K562 (cell line): Measurements from ENCODE around the gene ATP5F1D. TPM values are rescaled to one million over a fixed set of nuclear protein-coding genes. Genes with fewer than 3 reads are reported as not detected.
A peak's percentile ranks its signal among the peaks of the same experiment; 100 is the strongest.

ENCODE experiments used
- ATAC-seq: fragments of 200-7000 bp; cut with Tn5 transposase; 3 replicates; pipeline ENCODE4 v1.9.1; 2020; ENCODE audit warnings: moderate library complexity
- BruUV-seq: library from RNA; stranded (reverse); fragments of 400-500 nt; replicated peaks from 2 replicates; lab custom pipeline; 2021; lab: Mats Ljungman, UMichigan
- CTCF ChIA-PET: fragments of 300-600 bp; formaldehyde crosslinking; extraction: SDS; loops from one replicate; lab custom pipeline; 2021; ENCODE audit warnings: low intra/inter-chr PET ratio; lab: Yijun Ruan, JAX
- POLR2A ChIA-PET: fragments of 300-600, 350-650 bp; sonication (Branson Sonifier 250); formaldehyde crosslinking; extraction: SDS; loops from one replicate; lab custom pipeline; 2021; ENCODE audit warnings: antibody characterized with exemption, inconsistent platforms; lab: Yijun Ruan, JAX
- DNase-seq, 4 experiments: peaks; one replicate each; pipeline versions ENCODE4 v3.0.0 to v3.0.0-alpha.2; 2011 to 2018; ENCODE audit warnings: low spot score in 3 of 4, mixed read lengths in 3 of 4; ENCODE audit errors: extremely low read depth in 1 of 4
- FAIRE-seq: peaks from 2 replicates; lab custom pipeline; 2011; peaks lifted over from hg19 to GRCh38; lab: Jason Lieb, UNC
- H2AFZ ChIP-seq: 2 replicates; pipeline ENCODE4 v1.6.0; 2011; ENCODE audit warnings: low read depth, low read length, control low read depth, inconsistent platforms
- H3K27ac ChIP-seq: fragments of 200-600 bp; 3 replicates; pipeline ENCODE4 v1.8.0; 2011; ENCODE audit warnings: low read depth, mild to moderate bottlenecking, control low read depth, inconsistent platforms, low read length, moderate library complexity, mixed read lengths; ENCODE audit errors: extremely low read depth
- H3K27me3 ChIP-seq, 2 experiments: fragments of 300-600 bp in 1 of 2; 2 replicates in 1 of 2; 3 replicates in 1 of 2; pipeline versions ENCODE4 v1.6.0 to v1.8.0; 2011; ENCODE audit warnings: inconsistent platforms in 2 of 2, low read length in 2 of 2, mild to moderate bottlenecking in 1 of 2, mixed read lengths in 1 of 2, moderate library complexity in 1 of 2; ENCODE audit not compliant: control insufficient read depth in 2 of 2, insufficient read depth in 2 of 2
- H3K36me3 ChIP-seq: fragments of 300-600 bp; 3 replicates; pipeline ENCODE4 v1.8.0; 2011; ENCODE audit warnings: mild to moderate bottlenecking, low read length, inconsistent platforms; ENCODE audit not compliant: control insufficient read depth, insufficient read depth
- H3K4me1 ChIP-seq, 2 experiments: fragments of 200-600 bp in 1 of 2; replicated peaks in 1 of 2; 2 replicates in 1 of 2; 3 replicates in 1 of 2; pipeline versions ENCODE4 v1.5.1 to v1.8.0; 2011; ENCODE audit warnings: inconsistent platforms in 2 of 2, low read length in 2 of 2, mild to moderate bottlenecking in 1 of 2, mixed read lengths in 1 of 2, moderate library complexity in 1 of 2; ENCODE audit not compliant: control insufficient read depth in 2 of 2, insufficient read depth in 2 of 2
- H3K4me2 ChIP-seq: 2 replicates; pipeline ENCODE4 v1.6.1; 2011; ENCODE audit warnings: low read length, control low read depth, inconsistent platforms, mixed read lengths; ENCODE audit not compliant: insufficient read depth
- H3K4me3 ChIP-seq: fragments of 200-600 bp; sonication (generic), shearing (Covaris generic); 2 replicates; pipeline ENCODE4 v1.5.1; 2016; ENCODE audit warnings: control low read depth, inconsistent platforms
- H3K79me2 ChIP-seq: fragments of 200-600 bp; 3 replicates; pipeline ENCODE4 v1.8.0; 2011; ENCODE audit warnings: low read length, inconsistent platforms; ENCODE audit not compliant: control insufficient read depth, insufficient read depth
- H3K9ac ChIP-seq, 2 experiments: 2 replicates each; pipeline versions ENCODE4 v1.6.0 to v1.6.1; 2011; ENCODE audit warnings: low read depth in 2 of 2, low read length in 2 of 2, control low read depth in 1 of 2, inconsistent platforms in 1 of 2, mild to moderate bottlenecking in 1 of 2, mixed read lengths in 1 of 2; ENCODE audit not compliant: insufficient read depth in 1 of 2
- H3K9me1 ChIP-seq: one replicate; pipeline ENCODE4 v1.6.0; 2011; ENCODE audit warnings: inconsistent platforms, mild to moderate bottlenecking, low read length, moderate library complexity; ENCODE audit not compliant: control insufficient read depth, insufficient read depth
- H3K9me3 ChIP-seq: replicated peaks from 2 replicates; pipeline ENCODE4 v1.5.1; 2011; ENCODE audit warnings: low read depth, low read length, inconsistent platforms; ENCODE audit not compliant: control insufficient read depth, insufficient read depth
- H4K20me1 ChIP-seq: replicated peaks from 2 replicates; pipeline ENCODE4 v1.6.1; 2011; ENCODE audit warnings: low read length, inconsistent platforms, mixed read lengths; ENCODE audit not compliant: control insufficient read depth, insufficient read depth
- CBFA2T2 ChIP-seq: fragments of 450-650 bp; conservative IDR thresholded peaks from 2 replicates; pipeline ENCODE4 v1.6.1; 2017; ENCODE audit warnings: mild to moderate bottlenecking
- ETV6 ChIP-seq, 3 experiments: fragments of 150-350 bp in 1 of 3; sonication (generic) in 1 of 3; formaldehyde crosslinking in 1 of 3; IDR thresholded peaks; 2 replicates each; pipeline versions ENCODE4 v1.6.1 to v1.8.0; 2014 to 2022; ENCODE audit warnings: borderline replicate concordance in 2 of 3, low read depth in 2 of 3, antibody characterized with exemption in 1 of 3, low read length in 1 of 3, mild to moderate bottlenecking in 1 of 3, missing genetic modification reagents in 1 of 3
- GATAD2B ChIP-seq: fragments of 450-650 bp; IDR thresholded peaks from 2 replicates; pipeline ENCODE4 v1.6.1; 2017; ENCODE audit warnings: mild to moderate bottlenecking, borderline replicate concordance
- GTF2F1 ChIP-seq: IDR thresholded peaks from 2 replicates; pipeline ENCODE4 v1.6.1; 2011; ENCODE audit warnings: low read depth, low read length, improper control_type of control experiment
- MEF2A ChIP-seq: IDR thresholded peaks from 2 replicates; pipeline ENCODE4 v1.6.1; 2011; ENCODE audit warnings: low read depth, mild to moderate bottlenecking, low read length, moderate library complexity; ENCODE audit not compliant: control insufficient read depth
- PRMT5 ChIP-seq: sonication (generic); formaldehyde crosslinking; IDR thresholded peaks from 2 replicates; pipeline ENCODE4 v1.5.0; 2020; ENCODE audit warnings: missing genetic modification reagents
- SAP30 ChIP-seq: fragments of 200-600 bp; sonication (generic); IDR thresholded peaks from 2 replicates; pipeline ENCODE4 v1.6.1; 2012; ENCODE audit warnings: borderline replicate concordance, low read depth, mild to moderate bottlenecking, moderate library complexity, low read length, control low read depth, inconsistent platforms; ENCODE audit not compliant: insufficient read depth, poor library complexity, severe bottlenecking
- SMARCE1 ChIP-seq: fragments of 450-650 bp; IDR thresholded peaks from 2 replicates; pipeline ENCODE4 v1.7.1; 2016; ENCODE audit warnings: mild to moderate bottlenecking
- SRSF9 ChIP-seq: fragments of 200-400 bp; formaldehyde crosslinking; IDR thresholded peaks from 2 replicates; pipeline ENCODE4 v1.6.1; 2017; ENCODE audit warnings: low read depth, low read length, borderline replicate concordance
- U2AF1 ChIP-seq: fragments of 200-400 bp; formaldehyde crosslinking; optimal IDR thresholded peaks from 2 replicates; pipeline ENCODE3; 2017; ENCODE audit warnings: mild to moderate bottlenecking, low read depth, low read length, moderate library complexity
- ZNF140 ChIP-seq: fragments of 250-450 bp; sonication (Bioruptor Pico); IDR thresholded peaks from 2 replicates; pipeline ENCODE4 v1.8.0; 2021; ENCODE audit warnings: moderate library complexity, mild to moderate bottlenecking, inconsistent platforms
- WGBS: fragments of 100-300 bp; shearing (Covaris generic); methylation state at CpG from one replicate; pipeline ENCODE4 v1.1.6; 2016; ENCODE audit warnings: low coverage, mixed read lengths; ENCODE audit not compliant: insufficient coverage; ENCODE audit errors: missing lambda C conversion rate; 5-methylcytosine and 5-hydroxymethylcytosine counted together
- in situ Hi-C: fragments of 300-500 bp; cut with MboI; formaldehyde crosslinking; loops from 4 replicates; pipeline ENCODE4 v1.15.0; 2018; ENCODE audit warnings: inconsistent platforms, mixed read lengths
- intact Hi-C: fragments of 100-400 bp; cut with micrococcal nuclease; formaldehyde crosslinking; loops from 2 replicates; pipeline ENCODE4 v1.14.2; 2022
- polyA plus RNA-seq, 8 experiments: library from polyadenylated mRNA; depleted of rRNA in 4 of 8; stranded (reverse) in 5 of 8; unstranded in 3 of 8; fragments of >200 nt; fragmentation: Nextera tagmentation in 2 of 8; fragmentation: Illumina TruSeq in 1 of 8; extraction: Ambion mirVana in 2 of 8; extraction: Trizol in 1 of 8; gene quantifications; 2 replicates each; pipeline versions ENCODE4 v1.2.1 to v1.2.3, GENCODE V29; 2011 to 2014; ENCODE audit warnings: inconsistent platforms in 1 of 8, missing spikeins in 1 of 8
- total RNA-seq, 7 experiments: library from RNA; depleted of rRNA in 6 of 7; stranded (reverse); fragments of >200 nt in 6 of 7; fragmentation: Illumina TruSeq in 2 of 7; extraction: Trizol in 2 of 7; gene quantifications; 2 replicates each; pipeline versions ENCODE4 v1.2.1 to v1.2.3, GENCODE V29; 2011 to 2021; ENCODE audit warnings: low replicate concordance in 1 of 7
- TF ChIP-seq, protein P1 (sequence below), 2 experiments: fragments of 450-650 bp; IDR thresholded peaks; 2 replicates each; pipeline ENCODE4 v1.6.1; 2018; ENCODE audit warnings: mild to moderate bottlenecking in 2 of 2, low read depth in 1 of 2; ENCODE audit not compliant: partially characterized antibody in 2 of 2

Gene ATP5F1D
- total and polyA plus RNA-seq, 9 of the 15 experiments (the other 6 are each of a cell fraction or from before 2014, with no cell fraction given), result 3.9 to 409 (median 36.8) TPM

DNA sequence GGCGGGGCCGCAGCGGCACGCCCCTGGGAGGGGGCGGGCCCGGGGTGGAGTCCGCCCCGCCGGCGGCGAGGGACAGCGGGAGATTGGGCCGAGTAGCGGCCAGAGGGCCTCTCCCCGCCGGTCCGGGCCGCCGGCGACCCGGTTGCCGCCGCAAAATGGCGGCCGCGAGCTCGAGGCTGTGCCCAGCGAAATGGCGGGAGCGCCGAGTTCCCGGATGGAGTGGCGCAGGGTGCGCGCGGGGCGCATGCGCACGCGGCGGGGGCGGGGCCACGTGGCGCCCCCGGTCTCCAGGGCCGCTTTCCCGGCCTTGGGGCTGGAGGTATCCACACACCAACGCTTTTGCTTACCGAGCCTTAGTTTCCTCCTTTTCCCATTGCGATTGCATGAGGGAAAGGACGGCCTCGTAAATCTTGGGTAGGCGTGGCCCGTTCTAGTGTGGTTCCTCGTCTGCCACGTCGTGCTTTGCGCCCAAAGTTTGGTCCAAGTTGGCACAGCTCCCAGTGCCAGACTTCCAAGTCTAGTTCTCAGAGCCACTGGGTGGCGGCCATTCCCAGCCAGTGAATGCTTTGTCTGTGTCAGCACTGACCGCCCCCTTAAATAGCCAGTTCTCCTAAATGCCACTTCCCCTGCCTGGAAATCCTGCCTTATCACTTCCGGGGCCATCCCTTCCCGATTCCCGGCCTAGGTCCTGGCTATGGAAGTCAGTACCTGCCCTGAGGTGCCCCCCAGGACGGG is 28.1 kb downstream of the ATP5F1D start (continued):
- TF ChIP-seq ZNF140, result no peak

DNA sequence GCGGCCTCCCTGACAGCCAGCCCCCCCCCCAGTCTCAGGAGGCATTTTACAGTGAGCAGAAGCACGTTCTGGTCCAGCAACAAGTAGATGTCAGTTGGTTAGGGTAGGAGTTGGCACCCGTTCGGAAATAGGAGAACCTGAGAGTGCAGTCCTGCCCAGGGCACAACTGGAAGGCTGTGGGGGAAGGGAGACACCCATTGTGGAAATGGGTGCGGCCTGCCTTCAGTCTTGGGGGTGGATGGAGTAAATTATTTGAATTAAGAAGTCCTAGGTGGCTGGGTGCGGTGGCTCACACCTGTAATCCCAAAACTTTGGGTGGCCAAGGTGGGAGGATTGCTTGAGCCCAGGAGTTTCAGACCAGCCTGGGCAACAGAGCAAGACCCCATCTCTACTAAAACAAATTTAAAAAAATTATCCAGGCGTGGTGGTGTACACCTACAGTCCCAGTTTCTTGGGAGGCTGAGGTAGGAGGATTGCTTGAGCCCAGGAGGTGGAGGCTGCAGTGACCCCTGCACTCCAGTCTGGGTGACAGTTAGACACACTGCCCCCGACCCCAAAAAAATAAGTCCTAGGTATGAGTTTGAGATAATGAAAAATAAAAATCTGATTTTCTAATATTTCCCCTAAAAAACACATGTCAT is 28.8 kb downstream of the ATP5F1D start:
- no peaks in the 10 kb centered on the region for H3K9me3 ChIP-seq
- under 1% methylated on average over 8 of the region's 8 CpGs for WGBS
- no peak for ATAC-seq
- peak overlapping the region; percentile 68 for H3K4me3 ChIP-seq
- intact Hi-C loops, result loop anchor here (10.0 kb wide), 1 partner anchor 174 kb away; no protein-coding TSS in a partner anchor
- peak overlapping the region; percentile 93 for H3K4me2 ChIP-seq
- H4K20me1 ChIP-seq, result peaks cover 26% of the 10 kb centered on the region
- no TSS peak for BruUV-seq
- peak in 1 of 4 experiments; percentile 28 for DNase-seq
- peaks cover 53% of the 10 kb centered on the region for H3K36me3 ChIP-seq
- H3K9ac ChIP-seq, result peak overlapping the region; percentile 90 to 99
- peaks cover 64% of the 10 kb centered on the region for H3K79me2 ChIP-seq
- no peaks in the 10 kb centered on the region for H3K27me3 ChIP-seq
- H3K4me1 ChIP-seq, result peaks cover 74 to 98% of the 10 kb centered on the region in 2 experiments
- no peak overlapping the region for H2AFZ ChIP-seq
- CTCF ChIA-PET, result no interaction called here
- H3K27ac ChIP-seq, result peak overlapping the region; percentile 92
- POLR2A ChIA-PET, result interaction anchor here (0.8 to 3.0 kb wide), 4 partner anchors 16 to 1002 kb away, joined by 3 to 90 read pairs (median 49); partner anchors contain the start of gene ATP5F1D
- FAIRE-seq, result no peak
- in situ Hi-C loops, result no loop called here
- no peaks in the 10 kb centered on the region for H3K9me1 ChIP-seq
- 0 out of 2 replicates have a peak, but pooled peaks have one; percentile 6 for TF ChIP-seq SMARCE1
- TF ChIP-seq GATAD2B, result no peak
- no peak for TF ChIP-seq PRMT5 (CRISPR knock-in tag)
- TF ChIP-seq U2AF1, result no peak
- no peak for TF ChIP-seq SRSF9
- no peak for TF ChIP-seq MEF2A
- no peak for TF ChIP-seq GTF2F1
- TF ChIP-seq ETV6 (IDR thresholded peaks at IDR 0.05; ENCODE audit: borderline replicate concordance in 1 of 2, low read depth in 2 of 2, low read length in 1 of 2), result no peak
- TF ChIP-seq ETV6 (CRISPR knock-in tag; IDR thresholded peaks at IDR 0.05; ENCODE audit: borderline replicate concordance), result no peak
- TF ChIP-seq SAP30, result no peak
- TF ChIP-seq, protein P1, sequence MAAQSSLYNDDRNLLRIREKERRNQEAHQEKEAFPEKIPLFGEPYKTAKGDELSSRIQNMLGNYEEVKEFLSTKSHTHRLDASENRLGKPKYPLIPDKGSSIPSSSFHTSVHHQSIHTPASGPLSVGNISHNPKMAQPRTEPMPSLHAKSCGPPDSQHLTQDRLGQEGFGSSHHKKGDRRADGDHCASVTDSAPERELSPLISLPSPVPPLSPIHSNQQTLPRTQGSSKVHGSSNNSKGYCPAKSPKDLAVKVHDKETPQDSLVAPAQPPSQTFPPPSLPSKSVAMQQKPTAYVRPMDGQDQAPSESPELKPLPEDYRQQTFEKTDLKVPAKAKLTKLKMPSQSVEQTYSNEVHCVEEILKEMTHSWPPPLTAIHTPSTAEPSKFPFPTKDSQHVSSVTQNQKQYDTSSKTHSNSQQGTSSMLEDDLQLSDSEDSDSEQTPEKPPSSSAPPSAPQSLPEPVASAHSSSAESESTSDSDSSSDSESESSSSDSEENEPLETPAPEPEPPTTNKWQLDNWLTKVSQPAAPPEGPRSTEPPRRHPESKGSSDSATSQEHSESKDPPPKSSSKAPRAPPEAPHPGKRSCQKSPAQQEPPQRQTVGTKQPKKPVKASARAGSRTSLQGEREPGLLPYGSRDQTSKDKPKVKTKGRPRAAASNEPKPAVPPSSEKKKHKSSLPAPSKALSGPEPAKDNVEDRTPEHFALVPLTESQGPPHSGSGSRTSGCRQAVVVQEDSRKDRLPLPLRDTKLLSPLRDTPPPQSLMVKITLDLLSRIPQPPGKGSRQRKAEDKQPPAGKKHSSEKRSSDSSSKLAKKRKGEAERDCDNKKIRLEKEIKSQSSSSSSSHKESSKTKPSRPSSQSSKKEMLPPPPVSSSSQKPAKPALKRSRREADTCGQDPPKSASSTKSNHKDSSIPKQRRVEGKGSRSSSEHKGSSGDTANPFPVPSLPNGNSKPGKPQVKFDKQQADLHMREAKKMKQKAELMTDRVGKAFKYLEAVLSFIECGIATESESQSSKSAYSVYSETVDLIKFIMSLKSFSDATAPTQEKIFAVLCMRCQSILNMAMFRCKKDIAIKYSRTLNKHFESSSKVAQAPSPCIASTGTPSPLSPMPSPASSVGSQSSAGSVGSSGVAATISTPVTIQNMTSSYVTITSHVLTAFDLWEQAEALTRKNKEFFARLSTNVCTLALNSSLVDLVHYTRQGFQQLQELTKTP (IDR thresholded peaks at IDR 0.05; ENCODE audit: low read depth in 1 of 2, partially characterized antibody in 2 of 2), result no peak
- TF ChIP-seq CBFA2T2, result 0 out of 2 replicates have a peak, but pooled peaks have one; percentile 1
